HG02610 (cell line): ENCODE measurements around the gene ENSA.
"Not testable (repeated sequence)": the region's sequence is repeated elsewhere in the genome, so short reads cannot be mapped to it uniquely, and the experiment has no call there.

Experiments used
- ATAC-seq: cut with Tn5 transposase; IDR thresholded peaks from one replicate; pipeline ENCODE4 v1.9.1; 2021; ENCODE audit warnings: mild to moderate bottlenecking, moderate library complexity; ENCODE audit not compliant: unreplicated experiment

The ENSA gene, protein sequence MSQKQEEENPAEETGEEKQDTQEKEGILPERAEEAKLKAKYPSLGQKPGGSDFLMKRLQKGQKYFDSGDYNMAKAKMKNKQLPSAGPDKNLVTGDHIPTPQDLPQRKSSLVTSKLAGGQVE

GRCh38 chr1:150629115-150629928, at the start of gene ENSA:
Gene ENSA (minus strand): TSS chr1:150629612. CDS start chr1:150629470, 142 bp downstream.
- ATAC-seq = peak; percentile 88

- no peak for ATAC-seq
These were observed 49.6 kb upstream of the ENSA start for GRCh38 chr1:150678988-150679387.

GRCh38 chr1:150674881-150675280, 45.5 kb upstream of the ENSA start:
- ATAC-seq = no peak

GRCh38 chr1:150663321-150663720, 33.9 kb upstream of the ENSA start:
- ATAC-seq = no peak

DNA sequence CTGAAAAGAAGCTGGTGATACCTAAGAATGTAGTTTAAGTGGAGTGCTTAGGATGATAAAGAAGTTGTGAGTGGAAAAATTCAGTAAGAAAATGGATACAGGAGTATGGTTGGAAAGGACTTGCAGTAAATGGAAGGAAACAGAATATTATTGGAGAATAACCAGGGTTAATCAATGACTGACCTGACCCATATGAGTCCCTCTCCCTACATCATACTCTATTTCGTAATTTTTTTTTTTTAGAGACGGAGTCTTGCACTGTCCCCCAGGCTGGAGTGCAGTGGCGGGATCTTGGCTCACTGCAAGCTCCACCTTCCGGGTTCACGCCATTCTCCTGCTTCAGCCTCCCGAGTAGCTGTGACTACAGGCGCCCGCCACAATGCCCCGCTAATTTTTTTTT, 33.4 kb upstream of the ENSA start:
- ATAC-seq = no peak

GRCh38 chr1:150661156-150661555, 31.7 kb upstream of the ENSA start:
- no peak for ATAC-seq

DNA sequence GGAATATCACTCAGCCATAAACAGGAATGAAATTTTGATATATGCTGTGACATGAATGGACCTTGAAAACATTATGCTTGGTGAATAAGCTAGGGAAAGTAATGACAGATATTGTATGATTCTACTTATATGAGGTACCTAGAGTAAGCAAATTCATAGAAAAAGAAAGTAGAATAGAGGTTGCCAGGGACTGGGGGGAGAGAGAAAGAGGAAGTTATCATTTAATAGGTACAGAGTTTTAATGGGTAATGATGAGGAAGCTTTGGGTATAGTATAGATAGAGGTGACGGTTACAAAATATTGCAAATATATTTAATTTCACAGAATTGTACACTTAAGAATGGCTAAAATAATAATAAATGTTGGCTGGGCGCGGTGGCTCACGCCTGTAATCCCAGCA, 31.2 kb upstream of the ENSA start:
- ATAC-seq = no peak

DNA sequence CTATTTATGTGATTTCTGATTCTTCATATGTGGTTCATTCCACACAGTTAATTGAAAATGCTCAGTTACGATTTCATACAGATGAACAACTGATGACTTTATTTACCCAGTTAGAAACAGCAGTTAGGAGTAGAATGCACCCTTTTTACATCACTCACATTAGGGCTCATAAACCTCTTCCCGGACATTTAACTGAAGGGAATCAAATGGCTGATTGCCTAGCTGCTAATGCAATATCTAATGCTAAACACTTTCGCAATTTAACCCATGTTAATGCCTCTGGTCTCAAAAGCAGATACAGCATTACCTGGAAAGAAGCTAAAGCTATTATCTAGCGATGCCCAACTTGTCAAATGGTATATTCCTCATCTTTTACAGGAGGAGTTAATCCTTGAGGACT, 27.7 kb upstream of the ENSA start:
- ATAC-seq = not testable (repeated sequence)

- ATAC-seq = not testable (repeated sequence)
These were observed 25.2 kb upstream of the ENSA start for GRCh38 chr1:150654635-150655034.

- no peak for ATAC-seq
These were observed 20.8 kb upstream of the ENSA start for GRCh38 chr1:150650193-150650592.

- ATAC-seq = no peak
These were observed 20.1 kb upstream of the ENSA start for GRCh38 chr1:150649441-150650075.

GRCh38 chr1:150642296-150642695, 12.9 kb upstream of the ENSA start:
- ATAC-seq = no peak

DNA sequence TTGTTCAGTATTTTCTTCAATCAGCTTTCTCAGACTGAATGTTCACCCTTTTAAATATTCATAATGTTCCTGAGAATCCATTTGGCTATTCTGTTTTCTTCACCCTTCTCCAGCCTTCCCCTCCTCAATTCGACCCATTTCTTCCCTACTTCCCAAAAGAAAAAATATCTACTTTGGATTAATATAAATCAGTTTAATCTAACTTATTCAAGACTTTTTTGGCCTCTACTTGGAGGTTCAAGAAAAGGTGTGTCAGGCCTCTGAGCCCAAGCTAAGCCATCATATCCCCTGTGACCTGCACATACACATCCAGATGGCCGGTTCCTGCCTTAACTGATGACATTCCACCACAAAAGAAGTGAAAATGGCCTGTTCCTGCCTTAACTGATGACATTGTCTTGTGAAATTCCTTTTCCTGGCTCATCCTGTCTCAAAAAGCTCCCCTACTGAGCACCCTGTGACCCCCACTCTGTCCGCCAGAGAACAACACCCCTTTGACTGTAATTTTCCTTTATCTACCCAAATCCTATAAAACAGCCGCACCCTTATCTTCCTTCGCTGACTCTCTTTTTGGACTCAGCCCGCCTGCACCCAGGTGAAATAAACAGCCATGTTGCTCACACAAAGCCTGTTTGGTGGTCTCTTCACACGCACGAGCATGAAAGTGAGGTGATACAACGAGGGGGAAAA, 11.9 kb upstream of the ENSA start:
- ATAC-seq = not testable (repeated sequence)

DNA sequence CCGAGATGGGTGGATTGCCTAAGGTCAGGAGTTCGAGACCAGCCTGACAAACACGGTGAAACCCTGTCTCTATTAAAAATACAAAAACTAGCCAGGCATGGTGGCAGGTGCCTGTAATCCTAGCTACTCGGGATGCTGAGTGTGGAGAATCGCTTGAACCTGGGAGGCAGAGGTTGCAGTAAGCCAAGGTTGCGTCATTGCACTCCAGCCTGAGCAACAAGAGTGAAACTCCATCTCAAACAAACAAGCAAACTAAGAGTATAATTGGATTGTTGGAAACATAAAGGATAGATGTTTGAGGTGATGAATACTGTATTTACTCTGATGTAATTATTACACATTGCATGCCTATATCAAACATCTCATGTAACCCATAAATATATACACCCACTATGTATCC, 9.0 kb upstream of the ENSA start:
- not testable (repeated sequence) for ATAC-seq

GRCh38 chr1:150634839-150635622, 5.6 kb upstream of the ENSA start:
- not testable (repeated sequence) for ATAC-seq

DNA sequence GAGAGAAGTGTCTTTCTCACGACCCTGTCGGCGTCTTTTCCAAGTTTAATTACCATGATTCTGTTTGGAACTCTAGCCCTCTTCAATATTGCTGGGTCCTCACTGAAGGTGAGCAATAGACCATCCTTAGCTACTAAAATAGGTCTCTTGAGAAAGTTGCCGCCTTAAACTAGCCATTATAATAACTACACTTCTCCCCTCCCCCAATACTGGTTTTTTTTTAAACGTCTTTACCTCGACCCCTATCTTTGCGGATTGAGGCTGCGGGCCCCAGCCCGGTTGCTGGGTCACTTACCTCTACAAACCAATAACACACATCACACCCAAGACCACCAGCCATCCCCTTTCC, 672 bp downstream of the ENSA start:
- no peak for ATAC-seq

DNA sequence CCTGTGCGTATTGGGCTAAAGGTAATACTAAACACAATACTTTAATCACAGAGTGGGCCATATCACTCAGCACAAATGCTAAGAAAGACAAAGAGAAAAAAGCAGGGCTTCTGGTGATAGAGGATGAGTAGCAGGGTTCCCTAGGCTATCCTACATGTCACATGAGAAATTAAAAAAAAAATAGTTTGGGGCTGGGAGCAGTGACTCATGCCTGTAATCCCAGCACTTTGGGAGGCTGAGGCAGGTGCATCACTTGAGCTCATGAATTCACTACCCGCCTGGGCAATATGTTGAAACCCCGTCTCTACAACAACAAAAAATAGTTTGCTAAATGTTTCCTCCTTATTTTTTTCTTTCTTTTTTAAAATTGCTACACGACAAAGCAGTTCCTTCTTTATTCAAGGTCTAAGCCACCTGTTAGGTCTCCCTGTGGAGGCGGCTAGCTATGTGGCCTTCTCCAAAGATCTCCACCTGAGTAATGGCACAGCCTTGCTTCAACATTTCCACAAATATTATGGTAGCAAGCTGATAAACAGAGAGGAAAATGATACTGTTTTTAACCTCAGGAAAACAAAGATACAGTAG, 1.5 kb downstream of the ENSA start:
- ATAC-seq = no peak

- no peak for ATAC-seq
These were observed 3.3 kb downstream of the ENSA start for GRCh38 chr1:150626150-150626549.

GRCh38 chr1:150624546-150624945, 4.9 kb downstream of the ENSA start:
- not testable (repeated sequence) for ATAC-seq

GRCh38 chr1:150624134-150624533, 5.3 kb downstream of the ENSA start:
- not testable (repeated sequence) for ATAC-seq
